Measurements from ENCODE around the gene ASB18.

DNA sequence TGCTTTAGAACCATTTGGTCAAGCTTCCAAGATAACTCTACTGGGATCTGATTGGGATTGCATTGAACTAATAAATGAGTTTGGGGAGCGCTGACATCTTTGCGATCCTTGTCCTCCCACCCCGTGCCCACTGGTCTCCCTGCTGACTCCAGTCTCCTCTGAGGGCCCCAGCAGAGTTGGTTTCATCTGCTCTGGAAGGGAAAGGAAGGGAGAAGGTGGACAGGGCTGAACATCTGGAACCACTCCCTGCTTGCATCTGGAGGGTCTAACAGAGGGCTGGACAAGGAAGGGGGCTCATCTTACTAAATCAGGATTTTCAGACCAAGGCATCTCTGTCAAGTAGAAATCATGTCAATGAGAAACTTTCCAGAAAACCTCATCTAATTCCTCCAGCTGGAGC is 108.8 kb downstream of the ASB18 start:
- TF ChIP-seq, protein P1, sequence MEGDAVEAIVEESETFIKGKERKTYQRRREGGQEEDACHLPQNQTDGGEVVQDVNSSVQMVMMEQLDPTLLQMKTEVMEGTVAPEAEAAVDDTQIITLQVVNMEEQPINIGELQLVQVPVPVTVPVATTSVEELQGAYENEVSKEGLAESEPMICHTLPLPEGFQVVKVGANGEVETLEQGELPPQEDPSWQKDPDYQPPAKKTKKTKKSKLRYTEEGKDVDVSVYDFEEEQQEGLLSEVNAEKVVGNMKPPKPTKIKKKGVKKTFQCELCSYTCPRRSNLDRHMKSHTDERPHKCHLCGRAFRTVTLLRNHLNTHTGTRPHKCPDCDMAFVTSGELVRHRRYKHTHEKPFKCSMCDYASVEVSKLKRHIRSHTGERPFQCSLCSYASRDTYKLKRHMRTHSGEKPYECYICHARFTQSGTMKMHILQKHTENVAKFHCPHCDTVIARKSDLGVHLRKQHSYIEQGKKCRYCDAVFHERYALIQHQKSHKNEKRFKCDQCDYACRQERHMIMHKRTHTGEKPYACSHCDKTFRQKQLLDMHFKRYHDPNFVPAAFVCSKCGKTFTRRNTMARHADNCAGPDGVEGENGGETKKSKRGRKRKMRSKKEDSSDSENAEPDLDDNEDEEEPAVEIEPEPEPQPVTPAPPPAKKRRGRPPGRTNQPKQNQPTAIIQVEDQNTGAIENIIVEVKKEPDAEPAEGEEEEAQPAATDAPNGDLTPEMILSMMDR (IDR thresholded peaks at IDR 0.05; ENCODE audit: low read depth, low read length, poor library complexity, severe bottlenecking) = no peak
- TF ChIP-seq EZH2phosphoT487 (IDR thresholded peaks at IDR 0.05; ENCODE audit: borderline replicate concordance, low read length) = no peak
